Stomach (tissue), 9 donors: Measurements from ENCODE around the gene ZNF70. TPM values are rescaled to one million over a fixed set of nuclear protein-coding genes. Genes with fewer than 3 reads are reported as not detected.

ENCODE experiments used
- DNase-seq, 2 donors: peaks; one replicate each; pipeline versions ENCODE4 v3.0.0 to v3.0.0-alpha.2; 2013 to 2019
- H3K27ac ChIP-seq, 5 donors: fragments of 200-600 bp in 4 of 5; sonication (generic) in 4 of 5; one replicate each; pipeline ENCODE4 v1.5.1; 2013 to 2019; ENCODE audit warnings: mild to moderate bottlenecking in 1 of 5, moderate library complexity in 1 of 5
- H3K27me3 ChIP-seq, 3 donors: fragments of 200-600 bp; sonication (generic); one replicate each; pipeline ENCODE4 v1.5.1; 2017 to 2019; ENCODE audit warnings: mixed run types in 1 of 3
- H3K36me3 ChIP-seq, 4 donors: fragments of 200-600 bp; sonication (generic); 1 replicate in 3 of 4; 2 replicates in 1 of 4; pipeline ENCODE4 v1.5.1; 2016 to 2019
- H3K4me1 ChIP-seq, 4 donors: fragments of 200-600 bp; sonication (generic); one replicate each; pipeline ENCODE4 v1.5.1; 2016 to 2019
- H3K4me3 ChIP-seq, 4 donors: fragments of 200-600 bp; sonication (generic) in 3 of 4; one replicate each; pipeline ENCODE4 v1.5.1; 2016 to 2019; ENCODE audit warnings: mild to moderate bottlenecking in 1 of 4
- H3K9me3 ChIP-seq, 4 donors: fragments of 200-600 bp; sonication (generic); one replicate each; pipeline ENCODE4 v1.5.1; 2016 to 2019
- CTCF ChIP-seq, 7 experiments: fragments of 450-650 bp in 4 of 7; fragments of 200-600 bp in 3 of 7; sonication (generic) in 3 of 7; IDR thresholded peaks; one replicate each; pipeline ENCODE4 v1.5.1; 2016 to 2019; ENCODE audit warnings: antibody characterized with exemption in 7 of 7, control low read depth in 2 of 7, mild to moderate bottlenecking in 1 of 7
- EP300 ChIP-seq: sonication (generic); formaldehyde crosslinking; IDR thresholded peaks from one replicate; pipeline ENCODE4 v1.6.1; 2017; ENCODE audit warnings: antibody characterized with exemption
- POLR2A ChIP-seq, 4 donors: fragments of 450-650 bp; IDR thresholded peaks; one replicate each; pipeline ENCODE4 v1.6.1; 2016; ENCODE audit warnings: antibody characterized with exemption in 4 of 4, control low read depth in 2 of 4, mild to moderate bottlenecking in 1 of 4, moderate library complexity in 1 of 4
- POLR2AphosphoS5 ChIP-seq, 3 donors: sonication (generic); formaldehyde crosslinking; IDR thresholded peaks; one replicate each; pipeline ENCODE4 v1.6.1; 2016; ENCODE audit warnings: antibody characterized with exemption in 3 of 3
- WGBS, 5 donors: extraction: QIAGEN DNeasy Blood & Tissue Kit in 3 of 5; methylation state at CpG; one replicate each; pipeline versions ENCODE4 v1.1.5 to v1.1.7; 2013 to 2018; 5-methylcytosine and 5-hydroxymethylcytosine counted together
- intact Hi-C: fragments of 100-400 bp; cut with DNase I; formaldehyde crosslinking; loops from one replicate; pipeline ENCODE4 v1.15.1; 2023; ENCODE audit warnings: low total_unique reads
- polyA plus RNA-seq, 3 donors: library from polyadenylated mRNA; stranded (reverse); fragments of 200-250 nt; gene quantifications; one replicate each; pipeline ENCODE4 v1.2.3, GENCODE V29; 2013
- total RNA-seq, 5 donors: library from RNA; depleted of rRNA; stranded (reverse); fragments of >200 nt; gene quantifications; one replicate each; pipeline versions ENCODE4 v1.1.0 to v1.2.3, GENCODE V29; 2014 to 2016
- donor health status: healthy with polysubstance abuse.
- donor health status: Bipolar disorder and iron deficiency.
- donor health status: healthy.

Gene ZNF70
- total and polyA plus RNA-seq, 8 donors = 0.58 to 9.4 (median 2.1) TPM

DNA sequence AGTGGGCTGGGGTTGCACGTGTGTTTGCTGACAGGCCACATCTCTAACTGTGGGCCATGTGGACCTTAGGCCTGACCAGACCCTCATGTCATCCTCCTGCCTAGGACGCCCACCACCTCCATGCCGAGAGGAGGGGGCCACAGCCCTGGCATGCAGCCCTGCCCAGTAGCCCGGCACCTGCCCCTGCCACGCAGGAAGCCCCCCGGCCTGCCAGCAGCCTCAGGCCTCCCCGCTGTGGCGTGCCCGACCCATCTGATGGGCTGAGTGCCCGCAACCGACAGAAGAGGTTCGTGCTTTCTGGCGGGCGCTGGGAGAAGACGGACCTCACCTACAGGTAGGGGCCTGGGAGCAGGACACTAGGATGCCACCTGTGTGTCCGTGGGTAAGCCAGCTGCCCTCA, 28.2 kb upstream of the ZNF70 start:
- TF ChIP-seq POLR2A (IDR thresholded peaks at IDR 0.05) (no peak), EP300 (no peak), POLR2AphosphoS5 (IDR thresholded peaks at IDR 0.05) (no peak), CTCF (IDR thresholded peaks at IDR 0.05) (no peak)
- peak in 1 of 2 donors; percentile 1 for DNase-seq
- Histone ChIP-seq H3K36me3 (no peaks in the 10 kb centered on the region), H3K4me3 (no peak overlapping the region), H3K4me1 (peaks cover 4 to 33% (median 23%) of the 10 kb centered on the region in 4 donors), H3K9me3 (no peaks in the 10 kb centered on the region), H3K27me3 (no peaks in the 10 kb centered on the region), H3K27ac (no peak overlapping the region)
- 83 to 95% (median 92%) methylated on average over 10 to 16 of the region's 16 CpGs for WGBS, 5 donors
- intact Hi-C loops = no loop called here

GRCh38 chr22:23778577-23778900, 27.6 kb upstream of the ZNF70 start:
- DNase-seq = no peak
- 74 to 87% (median 81%) methylated on average over 3 of the region's 3 CpGs for WGBS, 5 donors
- peak overlapping the region in 1 of 5 donors; percentile 38 for H3K27ac ChIP-seq

DNA sequence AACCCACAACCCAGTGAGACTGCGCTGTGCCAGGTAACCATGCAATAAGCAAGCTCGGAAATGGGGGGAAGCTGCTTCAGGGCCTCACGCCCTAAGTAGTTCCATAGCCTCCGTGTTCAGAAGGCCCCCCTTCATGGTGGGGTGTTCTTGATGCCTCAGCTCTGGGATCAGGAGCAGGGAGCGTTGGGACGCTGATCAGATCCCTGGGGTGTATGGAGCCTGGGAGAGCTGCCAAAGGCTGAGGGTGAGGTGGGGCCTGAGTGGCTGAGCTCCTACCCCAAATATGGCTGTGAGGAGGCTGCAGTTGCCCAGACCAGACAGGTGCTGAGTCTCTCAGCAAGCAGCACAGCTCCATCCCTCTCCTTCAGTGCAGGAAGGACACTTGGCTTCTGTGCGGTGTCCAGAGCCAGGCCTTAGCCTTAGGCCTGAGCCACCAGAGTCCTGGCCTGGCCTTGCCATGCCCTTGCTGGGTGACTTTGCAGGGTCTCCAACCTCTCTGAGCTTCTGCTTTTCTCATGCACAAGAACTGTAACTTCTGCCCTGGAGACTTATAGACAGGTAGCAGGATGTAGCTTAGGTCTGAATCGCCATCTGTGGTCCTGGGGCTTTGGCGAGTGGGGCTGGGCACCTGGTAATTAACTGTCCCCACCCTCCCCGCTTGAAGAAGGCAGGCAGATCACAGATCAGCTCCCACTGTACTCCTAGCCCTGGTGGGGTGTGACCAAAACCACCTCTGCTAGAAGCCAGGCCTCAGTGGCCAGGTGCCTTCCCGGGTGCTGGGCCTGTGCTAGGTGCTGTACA, 27.1 kb upstream of the ZNF70 start:
- peaks cover 14 to 37% (median 26%) of the 10 kb centered on the region in 4 donors for H3K4me1 ChIP-seq
- 79 to 85% (median 84%) methylated on average over 9 to 11 of the region's 11 CpGs for WGBS, 5 donors
- H3K27ac ChIP-seq = peak overlapping the region in 2 of 5 donors; percentile 17 to 38
- H3K27me3 ChIP-seq = peaks cover 0 to 4% (median 0%) of the 10 kb centered on the region in 3 donors
- no peaks in the 10 kb centered on the region for H3K9me3 ChIP-seq
- DNase-seq = peak in 1 of 2 donors; percentile 58
- TF ChIP-seq POLR2AphosphoS5 (IDR thresholded peaks at IDR 0.05) (no peak), POLR2A (IDR thresholded peaks at IDR 0.05) (no peak), CTCF (IDR thresholded peaks at IDR 0.05) (no peak), EP300 (no peak)
- no peak overlapping the region for H3K4me3 ChIP-seq
- intact Hi-C loops = no loop called here
- no peaks in the 10 kb centered on the region for H3K36me3 ChIP-seq

More at GRCh38 chr22:23778577-23778900, 27.6 kb upstream of the ZNF70 start:
- TF ChIP-seq EP300 (no peak), POLR2AphosphoS5 (IDR thresholded peaks at IDR 0.05) (no peak), CTCF (IDR thresholded peaks at IDR 0.05) (no peak), POLR2A (IDR thresholded peaks at IDR 0.05) (no peak)
- Histone ChIP-seq H3K36me3 (no peaks in the 10 kb centered on the region), H3K27me3 (no peaks in the 10 kb centered on the region), H3K9me3 (no peaks in the 10 kb centered on the region), H3K4me1 (peaks cover 8 to 33% (median 23%) of the 10 kb centered on the region in 4 donors), H3K4me3 (no peak overlapping the region)
- intact Hi-C loops = no loop called here

GRCh38 chr22:23775779-23776375, 25.0 kb upstream of the ZNF70 start:
- intact Hi-C loops = no loop called here
- Histone ChIP-seq H3K27me3 (peaks cover 0 to 5% (median 0%) of the 10 kb centered on the region in 3 donors), H3K4me1 (peaks cover 27 to 56% (median 43%) of the 10 kb centered on the region in 4 donors), H3K4me3 (no peak overlapping the region), H3K27ac (peak overlapping the region in 1 of 5 donors; percentile 23), H3K9me3 (no peaks in the 10 kb centered on the region), H3K36me3 (no peaks in the 10 kb centered on the region)
- WGBS, 5 donors = 73 to 83% (median 79%) methylated on average over 3 of the region's 3 CpGs
- no peak for DNase-seq
- TF ChIP-seq POLR2A (IDR thresholded peaks at IDR 0.05) = no peak
- TF ChIP-seq CTCF (IDR thresholded peaks at IDR 0.05) = no peak
- no peak for TF ChIP-seq POLR2AphosphoS5 (IDR thresholded peaks at IDR 0.05)
- TF ChIP-seq EP300 = no peak
